CD4-positive, alpha-beta T cell treated with Interleukin-15 for 1 hour (primary cell): Measurements from ENCODE around the gene DRD2.

Experiments
- DNase-seq: peaks from one replicate; pipeline ENCODE4 v3.0.0-alpha.2; 2020

DRD2 gene

GRCh38 chr11:113363996-113364641 lies 111.1 kb downstream of the DRD2 start:
- DNase-seq: no peak

- DNase-seq: no peak
Measured at GRCh38 chr11:113363406-113363805, 111.8 kb downstream of the DRD2 start.
